Forelimb muscle (tissue), 1 donor: ENCODE measurements around the gene MPHOSPH6. TPM values are rescaled to one million over a fixed set of nuclear protein-coding genes. Genes with fewer than 3 reads are reported as not detected.
"Not testable (repeated sequence)": the region's sequence is repeated elsewhere in the genome, so short reads cannot be mapped to it uniquely, and the experiment has no call there.

Source experiments
- DNase-seq: peaks from one replicate; pipeline ENCODE4 v3.0.0-alpha.2; 2013; ENCODE audit warnings: low read depth
- polyA plus RNA-seq: library from polyadenylated mRNA; unstranded; fragments of 120-200 nt; gene quantifications from one replicate; pipeline ENCODE4 v1.2.1, GENCODE V29; 2013; ENCODE audit not compliant: insufficient read length

The MPHOSPH6 gene
- polyA plus RNA-seq, 1 donor: 17.9 TPM

GRCh38 chr16:82118749-82119148 is 51.3 kb downstream of the MPHOSPH6 start:
- DNase-seq: no peak

- no peak for DNase-seq
Measured at GRCh38 chr16:82116535-82116934, 53.5 kb downstream of the MPHOSPH6 start.

DNA sequence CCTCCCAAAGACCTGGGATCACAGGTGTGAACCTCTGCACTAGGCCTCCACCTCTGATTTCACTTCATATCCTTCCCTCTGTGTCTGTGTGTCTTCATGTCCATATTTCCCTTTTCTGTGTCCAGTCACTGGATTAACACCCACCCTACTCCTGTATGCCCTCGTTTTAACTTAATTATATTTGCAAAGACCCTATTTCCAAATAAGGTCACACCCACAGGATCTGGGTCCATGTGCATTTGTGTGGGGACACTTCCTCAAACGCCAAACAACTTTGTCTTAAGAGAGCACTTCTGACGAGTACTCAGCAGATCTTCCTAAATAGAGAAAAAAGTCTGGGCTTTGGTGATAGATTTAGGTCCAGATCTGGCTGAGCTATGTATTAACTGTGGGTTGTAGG is 56.3 kb downstream of the MPHOSPH6 start:
- no peak for DNase-seq

DNA sequence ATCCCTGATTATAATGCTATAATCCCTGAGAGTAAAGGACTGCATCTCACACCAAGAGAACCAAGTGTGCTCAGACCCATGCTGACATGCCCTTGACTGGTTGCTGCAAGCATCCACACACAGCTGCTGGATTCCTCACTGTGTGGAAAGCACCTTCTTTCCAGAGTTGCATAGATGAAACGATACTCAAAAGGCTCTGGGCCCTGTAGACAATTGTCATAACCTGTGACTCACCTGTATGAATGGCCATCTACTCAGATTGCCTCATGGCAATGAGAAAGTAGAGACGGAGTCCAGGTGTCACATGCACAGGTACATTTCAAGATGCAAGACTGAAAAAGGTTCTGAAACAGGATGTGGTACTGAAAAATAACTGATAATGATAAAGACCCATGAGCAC is 58.1 kb downstream of the MPHOSPH6 start:
- DNase-seq: no peak

GRCh38 chr16:82109266-82109665 is 60.8 kb downstream of the MPHOSPH6 start:
- not testable (repeated sequence) for DNase-seq

- DNase-seq: no peak
Measured at GRCh38 chr16:82108774-82109173, 61.2 kb downstream of the MPHOSPH6 start.

GRCh38 chr16:82108100-82108499 is 61.9 kb downstream of the MPHOSPH6 start:
- no peak for DNase-seq

DNA sequence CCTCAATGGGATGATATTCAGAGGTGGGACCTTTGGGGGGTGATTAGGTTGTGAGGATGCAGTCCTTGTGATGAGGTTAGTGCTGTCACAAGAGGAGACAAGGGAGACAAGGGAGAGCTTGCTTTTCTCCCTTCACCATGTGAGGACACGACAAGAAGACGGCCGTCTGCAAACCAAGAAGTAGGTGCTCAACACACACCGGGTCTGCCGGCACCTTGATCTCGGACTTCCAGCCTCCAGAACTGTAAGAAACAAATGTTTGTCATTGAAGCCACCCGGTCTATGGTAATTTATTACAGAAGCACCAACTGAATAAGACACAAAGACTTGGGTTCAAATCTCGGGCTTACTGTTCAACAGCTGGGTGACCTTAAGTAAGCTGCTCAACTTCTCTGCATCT is 64.9 kb downstream of the MPHOSPH6 start:
- DNase-seq: no peak

Other genes with a start within 250 kb of the MPHOSPH6 start
- 0.44 TPM for gene SDR42E1, start 158.8 kb downstream of the MPHOSPH6 start, polyA plus RNA-seq
- 0.27 TPM for gene HSD17B2, start 135.0 kb downstream of the MPHOSPH6 start, polyA plus RNA-seq